Stimulated activated CD4-positive, alpha-beta T cell treated with anti-CD3 and anti-CD28 coated beads, Interleukin-15, amount 100 ng/mL, for 1 hour (primary cell): ENCODE results near the gene SUSD3.
A peak's percentile ranks its signal among the peaks of the same experiment; 100 is the strongest.

Experiments
- DNase-seq, 2 donors: peaks; one replicate each; pipeline ENCODE4 v3.0.0-alpha.2; 2020; ENCODE audit warnings: low read depth in 1 of 2, low spot score in 1 of 2

Gene SUSD3

DNA sequence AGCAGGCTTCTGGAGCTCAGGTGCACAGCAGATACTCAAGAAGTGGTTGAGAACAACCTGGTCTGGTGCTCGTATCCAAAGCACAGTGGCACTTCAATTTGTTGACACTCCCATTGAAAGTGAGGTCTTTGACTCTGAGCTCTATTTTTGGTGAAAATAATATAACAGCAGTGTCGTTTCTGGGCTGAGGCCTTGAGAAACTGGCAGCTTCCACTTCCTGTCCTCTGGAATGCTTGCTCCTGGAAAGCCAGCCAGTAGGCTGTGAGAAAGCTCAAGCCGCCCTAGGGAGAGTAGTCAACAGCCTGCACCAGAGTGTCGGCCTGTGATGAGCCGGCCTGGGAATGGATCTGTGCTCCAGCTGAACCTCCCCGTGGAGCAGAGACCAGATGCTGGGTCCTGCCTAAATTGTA is 6.8 kb upstream of the SUSD3 start:
- no peak for DNase-seq

DNA sequence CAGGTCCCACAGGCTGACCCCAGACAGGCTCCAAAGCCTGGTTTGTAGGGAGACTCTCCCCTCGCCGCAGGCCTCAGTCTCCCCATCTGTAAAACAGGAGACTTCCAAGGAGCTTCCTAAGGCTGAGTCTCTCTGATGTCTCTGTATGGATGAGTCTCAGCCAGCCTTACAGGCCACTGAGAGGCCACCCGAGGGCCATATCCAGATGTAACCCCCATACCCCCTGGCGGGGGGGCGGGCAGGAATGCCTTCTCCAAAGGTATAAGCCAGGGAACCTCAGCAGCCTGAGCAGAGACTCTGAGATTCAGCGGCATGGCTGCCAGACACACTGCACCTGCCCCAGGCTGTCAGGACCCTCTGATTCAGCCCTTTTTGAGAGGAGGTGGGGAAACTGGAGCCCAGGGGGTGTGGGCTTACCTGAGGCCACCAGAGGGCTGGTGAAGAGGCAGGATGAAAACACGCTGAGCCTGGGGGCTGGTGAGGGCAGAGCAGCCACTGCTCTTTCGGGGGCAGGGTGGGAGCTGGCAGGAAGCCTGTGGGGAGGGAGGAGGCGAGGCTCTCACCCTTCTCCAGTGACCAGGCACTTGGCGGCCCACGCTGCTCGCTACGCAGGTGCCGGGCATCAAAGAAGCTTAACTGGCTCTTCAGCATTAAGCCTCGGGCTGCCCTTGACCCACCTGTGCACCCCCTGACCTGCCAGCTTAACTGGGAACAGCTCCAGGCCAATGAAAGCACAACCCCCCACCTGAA is 5.5 kb upstream of the SUSD3 start:
- no peak for DNase-seq

DNA sequence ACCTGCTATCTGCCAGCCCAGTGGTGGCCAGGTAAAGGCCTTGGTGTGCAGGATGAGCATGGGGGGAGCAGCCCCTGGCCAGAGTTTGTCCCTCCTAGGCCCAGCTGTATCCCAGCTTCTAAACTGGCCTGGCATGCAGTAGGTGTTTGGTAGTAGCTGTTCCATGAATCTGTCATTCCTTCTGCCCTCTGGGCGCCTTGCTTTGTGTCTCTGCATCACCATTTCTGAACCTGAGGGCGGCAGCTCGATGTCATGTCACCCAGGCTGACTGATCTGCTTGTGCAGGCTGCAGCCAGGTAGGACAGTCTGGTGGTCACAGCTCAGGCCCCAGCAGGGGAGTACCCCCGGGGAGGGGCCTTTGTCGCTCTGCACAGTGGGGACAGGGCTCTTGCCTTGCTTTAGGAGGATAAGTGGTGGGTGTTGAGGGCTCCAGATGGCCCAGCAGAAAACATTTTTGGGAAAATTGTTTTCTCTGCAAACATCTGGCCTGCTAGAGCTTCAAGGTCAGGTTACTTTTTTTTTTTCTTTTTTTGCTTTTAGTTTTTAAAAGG is 4.6 kb upstream of the SUSD3 start:
- no peak for DNase-seq

DNA sequence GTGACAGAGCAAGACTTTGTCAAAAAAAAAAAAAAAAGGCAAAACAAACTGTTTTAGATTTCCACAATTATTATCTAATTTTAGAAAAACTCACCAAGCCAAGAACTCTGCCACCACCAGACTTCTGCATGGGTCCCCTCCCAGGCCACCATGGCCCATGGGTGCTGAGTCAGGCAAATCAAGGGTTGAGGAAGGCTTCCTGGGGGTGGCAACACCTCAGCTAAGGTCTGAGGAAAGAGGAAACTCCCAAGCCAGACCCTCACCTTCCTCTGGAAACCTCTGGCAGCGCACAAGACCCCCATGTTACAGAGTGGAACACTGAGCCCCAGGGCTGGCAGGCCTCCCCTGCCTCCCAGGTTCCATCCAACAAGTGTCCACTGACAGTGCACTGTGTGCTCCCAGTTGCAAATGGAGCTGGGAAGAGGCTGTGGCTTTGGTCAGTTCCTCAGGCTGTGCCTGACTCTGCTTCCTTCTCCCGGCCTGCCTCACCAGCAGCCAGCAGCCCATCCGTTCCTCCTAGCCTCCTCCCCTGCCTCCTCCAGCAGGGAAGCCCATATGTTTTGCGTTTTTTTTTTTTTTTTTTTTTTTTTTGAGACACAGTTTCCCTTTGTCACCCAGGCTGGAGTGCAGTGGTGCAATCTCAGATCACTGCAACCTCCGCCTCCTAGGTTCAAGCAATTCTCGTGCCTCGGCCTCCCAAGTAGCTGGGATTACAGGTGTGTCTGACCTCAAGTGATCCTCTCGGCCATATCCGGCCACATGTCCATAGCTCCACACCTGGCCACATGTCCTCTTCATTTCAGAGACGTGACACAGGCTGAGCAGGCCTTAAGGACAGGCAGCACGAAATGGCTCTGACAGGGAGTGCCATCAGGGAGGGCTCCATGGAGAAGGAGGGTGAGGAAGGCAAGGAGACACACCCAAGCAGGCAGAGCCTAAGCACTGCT is 3.5 kb upstream of the SUSD3 start:
- no peak for DNase-seq

DNA sequence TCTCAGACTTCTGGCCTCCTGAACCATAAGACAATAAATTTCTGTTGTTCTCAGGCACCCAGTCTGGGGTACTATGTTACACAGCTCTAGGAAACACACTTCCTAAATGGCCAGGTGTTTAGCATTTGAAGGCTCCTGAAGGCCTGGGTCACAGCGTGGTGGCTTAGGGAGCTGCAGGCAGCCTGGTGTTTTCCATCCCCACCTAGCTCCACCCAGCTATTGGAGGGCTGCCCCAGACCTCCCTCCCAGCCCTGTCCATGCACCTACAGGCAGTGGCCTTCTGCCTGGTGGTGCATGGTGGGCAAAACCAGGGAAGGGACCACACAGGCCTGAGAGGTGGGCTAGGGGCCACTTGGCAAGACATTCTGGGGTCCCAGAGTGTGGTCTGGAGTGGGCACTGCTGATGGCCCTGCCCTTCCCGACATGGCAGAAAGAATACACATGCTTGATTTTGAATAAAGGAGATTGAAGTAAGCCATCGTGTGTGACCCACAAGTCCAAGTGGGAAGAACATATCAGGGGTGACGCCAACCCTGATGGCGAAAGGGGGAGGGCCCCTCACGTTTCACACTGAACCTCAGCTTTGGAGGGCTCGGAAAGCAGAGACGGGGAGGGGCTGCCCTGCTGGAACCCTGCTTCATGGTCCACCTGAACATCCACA is 1.3 kb upstream of the SUSD3 start:
- DNase-seq, result no peak

DNA sequence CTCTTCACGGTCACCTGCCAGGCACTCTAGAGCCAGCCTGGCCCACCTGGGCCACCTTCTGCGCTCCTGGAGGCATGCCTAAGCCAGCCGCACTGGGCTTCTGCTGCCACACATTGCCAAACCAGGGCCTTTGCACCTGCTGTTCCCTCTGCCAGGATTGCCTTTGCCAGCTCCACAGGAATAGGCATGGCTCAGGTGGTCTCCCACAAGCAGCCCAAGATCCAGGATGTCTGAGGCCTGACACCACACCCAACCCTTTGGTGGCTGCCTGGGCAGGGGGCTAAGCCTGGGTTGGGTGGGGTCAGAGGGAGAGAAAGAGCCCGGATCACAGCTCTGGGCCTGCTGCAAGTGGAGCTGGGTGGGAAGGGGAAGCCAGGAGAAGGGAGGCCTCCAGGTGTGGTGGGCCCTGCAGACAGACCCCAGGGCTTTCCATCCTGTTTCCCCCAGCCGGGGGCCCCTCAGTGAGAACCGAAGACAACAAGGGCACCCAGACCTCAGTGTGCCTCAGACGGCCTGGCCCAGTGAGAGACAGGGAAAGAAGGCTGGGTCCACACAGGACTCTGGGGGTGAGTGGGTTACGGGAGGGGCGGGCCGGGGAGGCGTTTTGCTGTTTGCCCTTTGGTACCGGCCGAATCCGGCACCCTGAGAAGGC is 672 bp upstream of the SUSD3 start:
- no peak for DNase-seq

DNA sequence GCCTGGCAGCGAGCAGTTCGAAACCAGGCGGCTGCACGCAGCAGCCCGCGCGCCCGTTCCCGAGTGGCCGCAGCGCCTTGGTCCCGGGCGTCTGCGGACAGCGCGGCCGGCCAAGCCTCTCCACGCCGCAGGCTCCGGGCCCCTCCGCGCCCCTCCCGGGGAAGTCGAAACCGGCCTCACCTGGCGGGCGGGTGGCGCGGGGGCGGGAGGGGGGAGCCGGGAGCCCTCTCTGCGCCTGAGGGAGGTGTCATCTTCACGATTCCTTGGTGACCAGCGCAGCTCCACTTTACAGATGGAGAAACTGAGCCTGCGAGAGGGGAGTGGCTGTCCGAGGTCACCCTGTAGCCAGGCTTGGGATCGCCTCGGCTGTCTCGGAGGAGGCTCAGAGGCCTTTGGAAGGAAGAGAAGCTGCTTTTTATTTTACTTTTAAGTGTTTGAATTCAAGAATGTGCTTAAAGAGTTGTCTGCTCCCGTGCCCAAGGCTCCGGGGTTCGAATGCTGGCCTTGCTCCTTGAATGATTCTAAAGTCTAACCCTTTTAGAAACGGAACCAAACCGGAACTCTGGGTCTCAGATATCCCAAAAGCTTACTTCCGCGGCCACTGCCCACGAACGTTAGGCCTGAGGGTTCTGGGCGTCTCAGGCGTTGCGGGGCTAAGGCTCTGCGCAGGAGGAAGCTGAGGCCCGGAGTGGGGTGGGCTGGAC is 662 bp downstream of the SUSD3 start:
- no peak for DNase-seq

GRCh38 chr9:93059715-93060578 is 1.4 kb downstream of the SUSD3 start:
- no peak for DNase-seq

DNA sequence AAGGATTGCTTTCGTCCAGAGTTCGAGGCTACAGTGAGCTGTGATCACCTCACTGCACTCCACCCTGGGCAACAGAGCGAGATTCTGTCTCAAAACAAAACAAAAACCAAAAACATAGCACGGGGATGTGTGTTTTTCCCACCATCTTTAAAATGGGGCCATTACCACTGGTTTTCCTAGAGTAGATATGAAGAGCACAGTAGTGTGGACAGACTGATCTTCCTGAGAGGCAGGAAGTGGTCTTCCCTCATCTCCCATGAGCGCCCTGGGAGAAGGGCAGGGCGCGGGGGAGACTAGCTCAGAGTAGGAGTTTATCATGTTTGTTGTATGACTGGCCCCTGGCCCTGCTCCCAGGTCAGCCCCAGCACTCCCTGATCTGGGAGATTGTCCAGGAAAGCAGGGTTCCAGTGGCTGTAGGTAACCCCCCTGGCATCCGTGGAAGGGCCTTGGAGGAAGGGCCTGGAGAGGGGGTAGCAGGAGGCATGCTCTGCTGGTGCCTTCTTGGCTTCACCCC is 2.3 kb downstream of the SUSD3 start:
- DNase-seq, result no peak

GRCh38 chr9:93061260-93061751 is 2.8 kb downstream of the SUSD3 start:
- no peak for DNase-seq

DNA sequence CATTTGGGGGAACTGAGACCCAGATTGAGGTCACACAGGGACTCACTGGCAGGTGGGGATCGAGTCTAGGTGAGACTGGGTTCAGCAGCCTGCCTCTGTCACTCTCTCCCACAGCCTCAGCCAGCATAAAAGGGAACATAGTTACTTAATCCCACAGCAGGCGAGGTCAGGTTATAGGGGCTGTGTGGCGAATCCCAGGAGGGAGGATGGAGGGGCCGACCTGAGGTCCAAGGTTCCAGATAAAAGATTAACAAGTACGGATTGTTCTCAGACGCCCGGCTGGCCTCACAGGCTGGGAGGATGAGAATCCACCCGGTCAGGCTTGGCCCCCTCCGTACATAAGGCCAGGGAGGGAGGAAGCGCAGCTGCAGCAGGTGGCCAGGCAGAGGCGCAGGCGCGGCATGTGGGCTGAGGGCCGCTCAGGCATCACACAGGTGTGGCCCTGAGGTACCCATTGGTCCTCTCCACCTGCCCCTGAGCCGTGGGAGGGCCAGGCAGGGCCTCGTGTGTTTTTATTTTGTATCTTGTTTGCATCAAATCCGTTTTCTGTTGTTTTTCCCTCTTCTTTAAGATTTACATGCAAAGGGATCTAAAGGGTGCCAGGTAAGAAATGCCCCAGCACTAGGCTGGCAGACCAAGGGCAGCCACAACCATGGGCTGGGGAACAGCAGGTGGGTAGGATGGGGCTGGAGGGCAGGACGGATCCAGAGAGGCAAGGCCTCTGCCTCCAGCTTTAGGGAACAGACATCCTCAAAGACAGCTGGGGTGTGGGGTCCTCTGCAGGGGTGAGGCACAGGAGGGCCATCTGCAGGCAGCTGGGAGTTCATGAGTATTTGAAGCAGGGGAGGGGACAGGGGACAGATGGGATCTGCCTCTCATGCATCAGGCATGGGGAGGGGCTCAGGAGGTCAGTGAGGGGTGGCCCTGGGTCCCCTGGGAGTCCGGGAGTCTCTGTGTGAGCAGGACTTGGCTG is 3.6 kb downstream of the SUSD3 start:
- DNase-seq, result no peak

GRCh38 chr9:93064392-93065134 is 6.1 kb downstream of the SUSD3 start:
- peak; percentile 55 to 70 for DNase-seq

DNA sequence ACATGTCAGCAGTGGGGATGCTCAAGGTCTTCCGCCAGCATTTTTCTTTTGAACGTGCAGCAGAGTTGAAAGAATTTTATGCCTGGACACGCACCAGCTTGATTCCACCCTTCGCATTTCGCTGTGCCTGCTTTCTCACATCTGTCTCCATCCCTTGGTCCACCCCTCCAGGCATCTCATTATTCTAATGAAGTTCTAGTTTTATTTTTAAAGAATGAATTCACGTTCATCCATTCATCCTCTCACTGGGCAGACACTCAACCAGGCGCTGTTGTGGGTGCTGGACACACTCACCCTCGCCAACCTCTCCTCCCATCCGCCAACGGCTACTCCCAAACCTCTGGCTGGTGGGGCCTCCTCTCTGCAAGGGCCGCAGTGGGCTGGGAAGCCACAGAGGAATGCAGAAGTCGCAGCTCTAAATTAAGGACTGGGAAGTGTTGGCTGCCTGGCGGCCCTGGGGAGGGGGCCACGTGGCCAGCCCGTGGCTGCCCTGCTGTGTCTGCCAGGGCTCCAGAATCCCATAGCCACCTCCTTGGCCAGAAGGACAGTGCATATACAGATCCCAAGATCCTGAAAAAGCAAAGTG is 6.7 kb downstream of the SUSD3 start:
- DNase-seq, result no peak

GRCh38 chr9:93066978-93067603 is 8.6 kb downstream of the SUSD3 start:
- no peak for DNase-seq

GRCh38 chr9:93068956-93069355 is 10.5 kb downstream of the SUSD3 start:
- DNase-seq, result no peak

DNA sequence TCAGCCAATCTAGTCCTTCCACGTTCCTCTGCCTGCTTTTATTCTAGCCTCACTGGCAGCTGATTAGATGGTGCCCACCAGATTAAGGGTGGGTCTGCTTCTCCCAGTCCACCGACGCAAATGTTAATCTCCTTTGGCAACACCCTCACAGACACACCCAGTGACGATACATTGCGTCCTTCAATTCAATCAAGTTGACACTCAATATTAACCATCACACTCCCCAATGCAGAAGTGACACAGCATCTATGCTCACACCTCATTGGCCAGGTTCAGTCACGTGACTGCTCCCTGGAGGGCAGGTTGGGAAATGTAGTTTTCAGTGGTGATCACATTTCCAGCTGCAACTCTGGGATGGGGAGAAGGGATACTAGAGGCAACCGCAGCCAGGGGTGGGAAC is 13.0 kb downstream of the SUSD3 start:
- no peak for DNase-seq
